ENCODE results near the gene TMA7B. TPM values are rescaled to one million over a fixed set of nuclear protein-coding genes. Genes with fewer than 3 reads are reported as not detected.
A peak's percentile ranks its signal among the peaks of the same experiment; 100 is the strongest.
"Not testable (repeated sequence)": the region's sequence is repeated elsewhere in the genome, so short reads cannot be mapped to it uniquely, and the experiment has no call there.

The TMA7B gene
- total RNA-seq, 1 donor = not detected

DNA sequence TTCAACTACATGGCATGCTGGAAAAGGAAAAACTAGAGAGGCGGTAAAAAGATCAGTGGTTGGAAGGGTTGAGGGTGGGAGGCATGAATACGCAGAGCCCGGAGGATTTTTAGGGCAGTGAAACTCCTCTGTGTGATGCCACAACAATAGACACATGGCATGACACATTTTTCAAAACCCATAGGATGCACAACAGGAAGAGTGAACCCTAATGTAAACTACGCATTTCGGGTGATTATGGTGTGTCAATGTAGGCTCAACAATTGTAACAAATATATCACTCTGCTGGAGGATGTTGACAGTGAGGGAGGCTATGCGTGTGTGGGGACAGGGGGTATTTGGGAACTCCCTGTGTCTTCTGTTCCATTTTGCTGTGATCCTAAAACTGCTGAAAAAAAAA, 18.9 kb downstream of the TMA7B start:
- no peak for DNase-seq (ENCODE audit: low read depth in 2 of 3, low spot score in 2 of 3)

- no peak for DNase-seq (ENCODE audit: low read depth in 2 of 3, low spot score in 2 of 3)
Observed at GRCh38 chr22:39979458-39979857, 19.3 kb downstream of the TMA7B start.

DNA sequence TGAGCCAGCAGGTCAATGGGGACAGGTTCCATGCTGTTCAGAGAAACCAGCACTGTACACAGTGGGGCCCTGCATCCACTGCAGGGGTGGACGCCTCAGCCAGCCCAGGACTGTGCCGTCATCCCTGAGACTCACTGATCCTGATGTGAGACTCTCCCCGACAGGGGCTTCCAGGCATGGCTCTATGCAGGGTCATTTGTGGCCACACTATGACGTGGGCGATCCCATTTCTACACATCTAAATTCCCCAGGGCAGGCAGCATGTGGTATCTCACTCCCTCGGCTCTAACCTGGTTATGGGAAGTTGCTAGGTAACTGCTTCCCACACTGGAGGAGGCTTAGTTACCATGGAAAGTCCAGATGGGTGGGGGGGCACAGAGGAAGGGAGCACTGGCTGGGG, 20.4 kb downstream of the TMA7B start:
- no peak for DNase-seq (ENCODE audit: low read depth in 2 of 3, low spot score in 2 of 3)

DNA sequence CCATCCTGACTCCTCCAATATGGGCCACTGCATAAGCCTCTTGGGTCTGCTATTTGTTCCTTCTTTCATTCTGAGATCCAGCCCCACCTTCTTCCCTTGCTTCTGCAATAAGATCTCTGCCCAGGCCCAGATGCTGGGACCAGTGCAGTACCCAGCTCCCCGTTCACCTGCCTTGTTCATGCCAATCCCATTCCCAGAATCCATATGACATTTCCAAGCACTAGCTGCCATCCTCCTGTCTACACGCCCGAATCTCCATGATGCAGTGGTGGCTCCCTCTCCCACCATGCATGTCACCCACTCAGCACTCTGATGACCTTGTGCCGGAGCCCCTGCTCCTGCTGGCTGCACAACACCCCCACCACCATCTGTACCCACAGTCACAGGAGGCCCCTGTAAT, 23.1 kb downstream of the TMA7B start:
- DNase-seq (ENCODE audit: low read depth in 2 of 3, low spot score in 2 of 3) = no peak

- no peak for DNase-seq (ENCODE audit: low read depth in 2 of 3, low spot score in 2 of 3)
Observed at GRCh38 chr22:39984006-39984405, 23.8 kb downstream of the TMA7B start.

DNA sequence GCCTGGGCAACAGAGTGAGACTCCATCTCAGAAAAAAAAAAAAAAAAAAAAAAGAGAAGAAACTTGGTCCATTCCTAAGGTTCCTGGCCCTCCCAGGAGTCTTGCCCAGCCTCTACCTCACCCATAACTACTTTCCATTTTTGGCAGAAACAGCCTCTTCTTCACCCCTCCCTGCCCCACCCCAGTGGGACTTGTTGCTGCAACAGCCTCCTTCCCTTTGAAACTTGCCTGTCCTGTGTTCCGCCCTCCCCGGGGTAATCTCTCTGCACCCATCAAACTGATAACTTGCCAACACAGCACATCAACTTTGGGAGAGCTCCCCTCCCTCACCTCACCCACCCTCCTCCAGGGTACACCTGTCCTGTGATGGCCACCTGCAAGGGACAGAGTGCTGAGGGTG, 24.5 kb downstream of the TMA7B start:
- DNase-seq (ENCODE audit: low read depth in 2 of 3, low spot score in 2 of 3) = no peak

GRCh38 chr22:39985383-39986035, 25.3 kb downstream of the TMA7B start:
- no peak for DNase-seq (ENCODE audit: low read depth in 2 of 3, low spot score in 2 of 3)

DNA sequence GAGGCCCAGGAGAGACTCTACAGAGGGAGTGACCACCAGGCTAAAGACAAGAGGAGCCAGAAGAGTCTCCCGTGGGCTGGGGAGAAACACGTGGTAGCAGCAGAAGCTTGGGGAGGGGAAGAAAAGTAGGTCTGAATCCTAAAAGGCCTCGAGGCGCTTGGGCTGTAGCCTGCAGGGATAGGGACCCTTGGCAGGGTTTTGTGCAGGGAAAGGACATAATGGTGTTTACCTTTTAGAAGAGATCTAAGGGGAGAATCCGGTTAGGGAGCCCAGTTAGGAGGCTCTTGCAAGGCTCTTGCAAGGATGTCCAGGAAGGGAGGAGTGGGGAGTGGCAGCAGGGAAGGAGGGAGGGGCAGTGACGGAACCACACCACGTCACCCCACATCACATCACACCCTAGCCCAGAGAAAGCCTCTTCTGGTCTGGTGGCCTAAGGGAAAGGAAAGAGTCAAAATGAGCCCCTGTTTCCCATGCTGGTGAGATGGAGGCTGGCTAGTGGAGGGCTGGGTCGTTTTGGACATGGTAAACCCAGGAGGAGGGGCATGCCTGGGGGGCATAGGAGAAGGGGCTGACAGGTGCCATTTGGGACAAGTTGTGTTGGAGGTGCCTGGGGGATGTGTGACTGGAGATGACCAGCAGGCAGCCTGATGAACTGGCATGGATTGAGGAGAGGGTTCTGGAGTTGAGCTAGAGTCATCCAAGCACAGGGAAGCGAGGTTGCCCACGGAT, 28.4 kb downstream of the TMA7B start:
- no peak for DNase-seq (ENCODE audit: low read depth in 2 of 3, low spot score in 2 of 3)

DNA sequence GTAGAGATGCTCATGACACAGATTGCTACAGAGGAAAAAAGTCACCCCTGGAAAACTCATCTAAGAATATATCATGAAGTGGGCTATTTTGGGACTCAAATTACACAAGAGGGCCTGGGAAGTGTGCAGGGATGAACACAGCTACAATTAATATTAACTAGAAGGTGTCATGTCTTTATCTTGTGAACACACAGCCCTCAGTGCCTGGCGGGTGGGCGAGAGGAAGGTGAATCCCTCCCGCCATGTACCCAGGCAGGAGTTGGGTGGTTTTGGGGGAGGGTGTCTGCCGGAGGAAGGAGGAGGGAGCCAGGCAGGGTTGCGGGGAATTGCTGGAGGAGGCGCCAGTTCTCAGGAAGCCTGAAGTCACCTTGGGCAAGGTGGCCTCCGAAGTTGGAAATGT, 29.4 kb downstream of the TMA7B start:
- no peak for DNase-seq (ENCODE audit: low read depth in 2 of 3, low spot score in 2 of 3)

- no peak for DNase-seq (ENCODE audit: low read depth in 2 of 3, low spot score in 2 of 3)
Observed at GRCh38 chr22:39990686-39991085, 30.5 kb downstream of the TMA7B start.

- no peak for DNase-seq (ENCODE audit: low read depth in 2 of 3, low spot score in 2 of 3)
Observed at GRCh38 chr22:39991159-39991860, 31.1 kb downstream of the TMA7B start.

GRCh38 chr22:39992088-39992826, 32.1 kb downstream of the TMA7B start:
- no peak for DNase-seq (ENCODE audit: low read depth in 2 of 3, low spot score in 2 of 3)

GRCh38 chr22:39992894-39993293, 32.7 kb downstream of the TMA7B start:
- DNase-seq (ENCODE audit: low read depth in 2 of 3, low spot score in 2 of 3) = not testable (repeated sequence)

DNA sequence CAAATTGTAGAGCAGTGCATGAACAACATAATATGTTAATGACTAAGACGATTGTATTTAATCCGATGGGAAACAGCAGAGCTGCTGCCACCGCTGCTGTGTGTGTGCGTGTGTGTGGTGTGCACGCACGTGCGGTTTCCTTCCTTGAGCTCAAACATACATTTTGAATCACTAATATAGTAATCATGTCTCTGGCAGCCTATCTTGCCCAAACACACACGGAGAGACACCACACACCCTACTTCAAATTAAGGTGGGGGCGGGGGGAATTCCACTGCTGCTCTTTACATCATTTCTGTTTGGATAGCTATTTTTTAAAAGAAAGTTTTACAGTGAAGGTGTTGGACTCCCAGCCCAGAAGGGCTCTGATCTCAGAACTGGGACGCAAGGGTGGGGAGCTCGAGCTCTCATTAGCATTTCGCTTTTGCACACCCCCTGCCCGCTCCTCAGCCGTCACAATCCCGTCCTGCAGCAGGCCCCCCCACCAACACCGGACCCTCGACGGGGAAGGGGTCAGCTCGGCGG, 33.9 kb downstream of the TMA7B start:
- peak; percentile 24 to 91 (median 85) for DNase-seq (ENCODE audit: low read depth in 2 of 3, low spot score in 2 of 3)

- peak in 2 of 3 donors; percentile 22 to 31 for DNase-seq (ENCODE audit: low read depth in 2 of 3, low spot score in 2 of 3)
Observed at GRCh38 chr22:39994566-39995392, 34.6 kb downstream of the TMA7B start, which contains the start of gene FAM83F. Gene FAM83F (plus strand): TSS chr22:39994954. CDS start chr22:39995043, 89 bp downstream.

DNA sequence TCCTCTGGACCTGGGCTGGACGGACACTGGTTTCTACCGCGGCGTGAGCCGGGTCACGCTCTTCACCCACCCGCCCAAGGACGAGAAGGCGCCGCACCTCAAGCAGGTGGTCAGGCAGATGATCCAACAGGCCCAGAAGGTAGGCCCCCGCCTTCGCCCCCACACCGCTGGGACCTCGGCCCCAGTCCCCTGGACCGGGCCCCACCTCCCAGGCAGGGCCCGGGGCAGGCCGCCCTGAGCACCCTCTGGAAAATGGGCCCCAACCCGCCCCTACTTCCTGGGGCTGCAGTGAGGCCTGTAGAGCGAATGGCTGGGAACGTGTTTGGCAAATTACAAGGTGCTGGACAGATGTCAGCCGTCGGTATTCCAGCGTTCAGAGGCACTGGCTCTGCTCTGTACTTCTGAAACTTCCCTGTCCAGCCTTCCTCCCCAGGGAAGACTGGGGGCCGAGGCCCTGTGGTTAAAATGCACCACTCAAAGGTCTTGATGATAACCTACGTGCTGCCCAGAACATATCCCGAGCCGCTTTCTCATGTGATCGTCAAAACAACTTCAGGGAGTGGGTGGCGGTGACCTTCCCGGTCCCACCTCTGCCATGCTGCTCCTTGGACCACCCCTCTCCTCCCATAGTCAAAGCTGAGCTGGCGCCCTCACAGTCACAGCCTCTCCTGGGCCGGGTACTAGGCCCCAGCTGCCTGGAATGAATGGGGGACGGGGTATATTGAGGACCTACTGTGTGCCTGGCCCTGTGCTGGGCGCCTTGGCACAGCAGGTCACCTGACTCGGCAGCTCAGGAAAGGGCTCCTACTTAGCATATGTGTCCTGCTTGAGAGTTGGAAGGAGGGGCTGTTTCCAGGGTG, 35.4 kb downstream of the TMA7B start:
- DNase-seq (ENCODE audit: low read depth in 2 of 3, low spot score in 2 of 3) = no peak

GRCh38 chr22:39996732-39997131, 36.5 kb downstream of the TMA7B start:
- no peak for DNase-seq (ENCODE audit: low read depth in 2 of 3, low spot score in 2 of 3)

DNA sequence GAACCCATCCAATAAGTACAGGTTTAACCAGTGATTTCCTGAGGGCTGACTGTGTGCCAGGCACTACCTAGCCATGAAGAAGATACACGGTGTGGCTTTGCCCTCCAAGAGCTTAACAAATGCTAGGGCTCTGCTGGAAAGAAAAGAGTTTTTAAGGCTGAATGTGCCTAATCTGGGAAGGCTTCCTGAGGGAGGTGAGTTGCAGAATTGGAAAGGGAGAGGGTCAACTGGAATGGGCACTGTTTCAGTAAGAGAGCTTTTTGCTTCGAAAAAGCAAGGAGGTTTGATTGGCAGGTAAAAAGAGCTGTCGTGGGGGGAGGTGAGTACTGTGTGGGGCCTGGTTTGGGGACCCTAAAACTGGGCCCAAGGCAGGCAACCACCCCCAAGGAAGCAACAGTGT, 37.2 kb downstream of the TMA7B start:
- no peak for DNase-seq (ENCODE audit: low read depth in 2 of 3, low spot score in 2 of 3)
